Right lobe of liver (tissue), 6 donors: ENCODE measurements around the gene MIAT. TPM values are rescaled to one million over a fixed set of nuclear protein-coding genes. Genes with fewer than 3 reads are reported as not detected.

Source experiments
- ATAC-seq, 4 donors: fragments of 200-7000 bp; cut with Tn5 transposase; one replicate each; pipeline ENCODE4 v1.9.1; 2020; ENCODE audit warnings: mild to moderate bottlenecking in 4 of 4, moderate library complexity in 4 of 4
- DNase-seq, 3 donors: peaks; one replicate each; pipeline ENCODE4 v3.0.0-alpha.2; 2020
- H3K27ac ChIP-seq, 3 donors: fragments of 200-600 bp; one replicate each; pipeline ENCODE4 v1.8.0; 2022
- H3K27me3 ChIP-seq, 2 donors: fragments of 200-600 bp; one replicate each; pipeline ENCODE4 v1.8.0; 2022
- H3K36me3 ChIP-seq, 4 donors: fragments of 200-600 bp; sonication (generic) in 1 of 4; one replicate each; pipeline versions ENCODE4 v1.5.1 to v1.8.0; 2017 to 2022; ENCODE audit warnings: control low read depth in 1 of 4
- H3K4me1 ChIP-seq, 4 donors: fragments of 200-600 bp; sonication (generic) in 1 of 4; one replicate each; pipeline versions ENCODE4 v1.5.1 to v1.8.0; 2017 to 2022; ENCODE audit warnings: control low read depth in 1 of 4
- H3K4me3 ChIP-seq, 3 donors: fragments of 200-600 bp; one replicate each; pipeline ENCODE4 v1.8.0; 2022
- H3K9me3 ChIP-seq, 4 donors: fragments of 200-600 bp; sonication (generic) in 1 of 4; one replicate each; pipeline versions ENCODE4 v1.5.1 to v1.8.0; 2017 to 2022; ENCODE audit warnings: control low read depth in 1 of 4
- CTCF ChIP-seq, 4 donors: fragments of 200-600 bp in 3 of 4; fragments of 450-650 bp in 1 of 4; IDR thresholded peaks; one replicate each; pipeline versions ENCODE4 v1.5.1 to v1.8.0; 2016 to 2022; ENCODE audit warnings: antibody characterized with exemption in 4 of 4, mild to moderate bottlenecking in 2 of 4
- POLR2A ChIP-seq: fragments of 450-650 bp; IDR thresholded peaks from one replicate; pipeline ENCODE4 v1.6.1; 2017; ENCODE audit warnings: antibody characterized with exemption, mild to moderate bottlenecking
- WGBS: methylation state at CpG from one replicate; pipeline ENCODE4 v1.1.6; 2018; ENCODE audit warnings: low coverage, low lambda C conversion rate; ENCODE audit not compliant: insufficient coverage; ENCODE audit errors: missing lambda C conversion rate; 5-methylcytosine and 5-hydroxymethylcytosine counted together
- intact Hi-C, 2 donors: fragments of 100-400 bp; cut with DNase I; formaldehyde crosslinking; loops; one replicate each; pipeline versions ENCODE4 v1.11.2 to v1.14.1; 2022
- total RNA-seq, 6 experiments: library from RNA; depleted of rRNA in 2 of 6; stranded (reverse); fragments of >200 nt in 2 of 6; fragmentation: NEBNext Ultra II Directional in 3 of 6; extraction: Animal tissue kit (Norgen Biotek cat#: 25700) in 3 of 6; gene quantifications; one replicate each; pipeline versions ENCODE4 v1.1.0 to v1.2.4, GENCODE V29; 2016 to 2023
- donor health status: DM: no; HTN: yes; CAD: no.
- donor health status: DM: no; HTN: no; CAD: no.
- donor health status: DM: no; HTN: no; CAD: no.
- donor health status: DM: no; HTN: yes; CAD: no.
- donor health status: DM: no; HTN: yes; CAD: no.

Gene MIAT
- total RNA-seq, 6 experiments from 2014 or later: 0.19 to 3.2 (median 0.47) TPM

DNA sequence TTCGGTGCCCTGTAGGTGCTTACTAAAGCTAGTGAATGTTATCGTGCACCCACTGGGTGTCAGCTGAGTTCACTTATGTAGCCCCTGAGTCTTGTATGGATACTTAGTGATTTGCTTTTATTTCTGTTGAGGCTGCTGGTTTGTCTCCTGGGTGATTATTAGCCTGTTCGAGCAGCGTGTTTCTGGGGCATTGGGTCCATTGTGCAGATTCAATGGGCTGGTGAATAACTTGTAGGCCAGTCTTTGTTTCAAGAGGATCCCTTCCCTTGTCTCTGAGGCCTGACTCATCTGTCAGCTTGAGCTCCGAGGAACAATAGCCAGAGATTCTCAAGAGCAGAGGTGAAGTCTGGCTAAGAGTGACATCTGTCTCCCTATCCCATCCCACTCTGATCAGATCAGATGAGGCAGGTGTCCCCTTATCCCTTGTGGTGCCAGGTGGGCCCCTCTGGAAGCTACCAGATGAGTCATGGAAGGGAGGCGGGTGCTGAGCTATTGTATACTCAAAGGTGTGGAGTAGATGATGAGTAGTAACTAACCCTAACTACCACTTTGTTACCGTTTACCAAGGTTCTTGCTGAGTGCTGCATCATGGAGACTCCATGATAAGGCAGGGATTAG, 3.7 kb downstream of the MIAT start:
- WGBS: 56% methylated on average over 4 of the region's 7 CpGs
- no peak for DNase-seq
- Histone ChIP-seq H3K27me3 (peaks cover 9 to 25% of the 10 kb centered on the region in 2 donors), H3K9me3 (no peaks in the 10 kb centered on the region), H3K36me3 (no peaks in the 10 kb centered on the region), H3K4me1 (peaks cover 0 to 5% (median 0%) of the 10 kb centered on the region in 4 donors), H3K27ac (no peak overlapping the region), H3K4me3 (no peak overlapping the region)
- intact Hi-C loops: loop anchor here in 1 of 2 donors (10.0 kb wide), 1 partner anchor 296 kb away; no protein-coding TSS in a partner anchor
- TF ChIP-seq POLR2A (no peak), CTCF (IDR thresholded peaks at IDR 0.05) (no peak)
- no peak for ATAC-seq

GRCh38 chr22:26662160-26662559, 4.8 kb downstream of the MIAT start:
- H3K9me3 ChIP-seq: no peaks in the 10 kb centered on the region
- H3K4me3 ChIP-seq: no peak overlapping the region
- ATAC-seq (no peak), DNase-seq (no peak)
- H3K27me3 ChIP-seq: peaks cover 9 to 20% of the 10 kb centered on the region in 2 donors
- no peaks in the 10 kb centered on the region for H3K36me3 ChIP-seq
- 54% methylated on average over 2 of the region's 2 CpGs for WGBS
- intact Hi-C loops: loop anchor here in 1 of 2 donors (10.0 kb wide), 1 partner anchor 297 kb away; no protein-coding TSS in a partner anchor
- TF ChIP-seq POLR2A (no peak), CTCF (IDR thresholded peaks at IDR 0.05) (no peak)
- peaks cover 0 to 5% (median 0%) of the 10 kb centered on the region in 4 donors for H3K4me1 ChIP-seq
- no peak overlapping the region for H3K27ac ChIP-seq

GRCh38 chr22:26663374-26663923, 6.1 kb downstream of the MIAT start:
- no peak overlapping the region for H3K4me3 ChIP-seq
- no peaks in the 10 kb centered on the region for H3K9me3 ChIP-seq
- 66% methylated on average over 7 of the region's 9 CpGs for WGBS
- peaks cover 0 to 8% of the 10 kb centered on the region in 2 donors for H3K27me3 ChIP-seq
- no peaks in the 10 kb centered on the region for H3K36me3 ChIP-seq
- ATAC-seq: no peak
- H3K27ac ChIP-seq: no peak overlapping the region
- DNase-seq: no peak
- peaks cover 0 to 4% (median 0%) of the 10 kb centered on the region in 4 donors for H3K4me1 ChIP-seq
- intact Hi-C loops: loop anchor here in 1 of 2 donors (10.0 kb wide), 1 partner anchor 299 kb away; no protein-coding TSS in a partner anchor
- TF ChIP-seq CTCF (IDR thresholded peaks at IDR 0.05) (no peak), POLR2A (no peak)

DNA sequence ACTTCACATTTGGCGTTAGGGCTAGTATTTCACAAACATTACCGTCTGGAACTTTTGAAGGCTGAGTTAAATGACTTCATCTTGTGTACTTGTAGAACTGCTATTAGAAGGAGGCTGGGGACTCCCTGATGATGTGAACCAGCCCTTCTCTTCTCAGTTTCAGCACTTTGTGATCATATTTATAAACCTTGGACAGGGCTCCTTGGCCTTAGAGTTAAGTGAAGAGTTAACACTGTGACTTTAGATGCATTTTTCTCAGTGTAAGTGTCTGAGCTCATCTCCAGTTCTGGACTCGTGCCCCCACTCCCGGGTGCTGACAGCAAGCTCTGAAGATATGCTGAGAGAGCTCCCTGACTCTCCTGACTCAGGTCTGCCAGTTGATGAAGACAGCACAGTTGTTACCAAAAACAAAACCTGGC, 8.4 kb downstream of the MIAT start:
- Histone ChIP-seq H3K9me3 (no peaks in the 10 kb centered on the region), H3K27ac (no peak overlapping the region), H3K27me3 (no peaks in the 10 kb centered on the region), H3K4me3 (no peak overlapping the region), H3K4me1 (no peaks in the 10 kb centered on the region), H3K36me3 (no peaks in the 10 kb centered on the region)
- intact Hi-C loops: loop anchor here in 1 of 2 donors (10.0 kb wide), 1 partner anchor 301 kb away; no protein-coding TSS in a partner anchor
- no peak for DNase-seq
- ATAC-seq: no peak
- WGBS: 13% methylated on average over 4 of the region's 4 CpGs
- TF ChIP-seq POLR2A (no peak), CTCF (IDR thresholded peaks at IDR 0.05) (no peak)
